ENCODE results near the gene ZXDA.
"Not testable (repeated sequence)": the region's sequence is repeated elsewhere in the genome, so short reads cannot be mapped to it uniquely, and the experiment has no call there.

The ZXDA gene
- total RNA-seq = 42.8 to 52.0 (median 43.0) reads per million in 3 donors

GRCh38 chrX:57910287-57910912, at the start of gene ZXDA:
ZXDA (minus strand) TSS chrX:57910458; CDS start chrX:57910420, 38 bp downstream.
- not testable (repeated sequence) for DNase-seq; H3K9me3 ChIP-seq (ENCODE audit: control insufficient read depth, low read length); H3K4me1 ChIP-seq (ENCODE audit: control insufficient read depth, insufficient read depth, low read length, poor library complexity, severe bottlenecking); H3K36me3 ChIP-seq (ENCODE audit: control insufficient read depth, insufficient read depth, low read length); H3K27me3 ChIP-seq (replicated peaks; ENCODE audit: control insufficient read depth, insufficient read depth, low read length, poor library complexity, severe bottlenecking)
- Histone ChIP-seq H3K4me3 (ENCODE audit: insufficient read depth, low read depth, low read length, poor library complexity, severe bottlenecking) (peak within 1 kb of the TSS; percentile 42), H3K27ac (ENCODE audit: insufficient read depth, low read length, poor library complexity, severe bottlenecking) (peak within 1 kb of the TSS; percentile 74)

DNA sequence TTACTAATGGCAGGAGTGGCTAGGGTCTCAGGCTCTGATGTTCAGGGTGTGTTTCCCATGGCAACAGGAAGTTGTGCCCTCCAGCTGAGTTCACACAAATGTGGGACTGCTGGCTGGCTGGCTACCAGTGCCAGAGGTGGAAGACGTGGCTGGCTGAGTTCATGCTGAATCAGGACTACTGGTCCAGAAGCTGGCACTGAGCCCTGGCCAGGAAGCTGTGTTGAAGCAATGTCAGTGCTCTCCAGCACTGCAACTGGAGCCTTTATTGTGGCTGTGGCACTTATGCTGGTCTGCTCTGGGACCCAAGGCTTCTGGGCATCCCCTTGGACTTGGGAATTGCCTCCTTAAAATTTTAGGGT, 42.0 kb upstream of the ZXDA start:
- no peaks in the 10 kb centered on the region for H3K27me3 ChIP-seq (replicated peaks; ENCODE audit: control insufficient read depth, insufficient read depth, low read length, poor library complexity, severe bottlenecking)
- no peaks in the 10 kb centered on the region for H3K36me3 ChIP-seq (ENCODE audit: control insufficient read depth, insufficient read depth, low read length)
- no peak overlapping the region for H3K27ac ChIP-seq (ENCODE audit: insufficient read depth, low read length, poor library complexity, severe bottlenecking)
- H3K4me3 ChIP-seq (ENCODE audit: insufficient read depth, low read depth, low read length, poor library complexity, severe bottlenecking) = no peak overlapping the region
- H3K4me1 ChIP-seq (ENCODE audit: control insufficient read depth, insufficient read depth, low read length, poor library complexity, severe bottlenecking) = no peaks in the 10 kb centered on the region
- DNase-seq = no peak
- no peaks in the 10 kb centered on the region for H3K9me3 ChIP-seq (ENCODE audit: control insufficient read depth, low read length)

- Histone ChIP-seq H3K4me3 (ENCODE audit: insufficient read depth, low read depth, low read length, poor library complexity, severe bottlenecking) (no peak overlapping the region), H3K9me3 (ENCODE audit: control insufficient read depth, low read length) (no peaks in the 10 kb centered on the region), H3K27ac (ENCODE audit: insufficient read depth, low read length, poor library complexity, severe bottlenecking) (no peak overlapping the region), H3K27me3 (replicated peaks; ENCODE audit: control insufficient read depth, insufficient read depth, low read length, poor library complexity, severe bottlenecking) (no peaks in the 10 kb centered on the region), H3K36me3 (ENCODE audit: control insufficient read depth, insufficient read depth, low read length) (no peaks in the 10 kb centered on the region), H3K4me1 (ENCODE audit: control insufficient read depth, insufficient read depth, low read length, poor library complexity, severe bottlenecking) (no peaks in the 10 kb centered on the region)
- no peak for DNase-seq
Measured at GRCh38 chrX:57951666-57952319, 41.5 kb upstream of the ZXDA start.

GRCh38 chrX:57933321-57933720, 23.1 kb upstream of the ZXDA start:
- Histone ChIP-seq H3K4me3 (ENCODE audit: insufficient read depth, low read depth, low read length, poor library complexity, severe bottlenecking) (no peak overlapping the region), H3K27me3 (replicated peaks; ENCODE audit: control insufficient read depth, insufficient read depth, low read length, poor library complexity, severe bottlenecking) (no peaks in the 10 kb centered on the region), H3K9me3 (ENCODE audit: control insufficient read depth, low read length) (no peaks in the 10 kb centered on the region), H3K36me3 (ENCODE audit: control insufficient read depth, insufficient read depth, low read length) (no peaks in the 10 kb centered on the region), H3K4me1 (ENCODE audit: control insufficient read depth, insufficient read depth, low read length, poor library complexity, severe bottlenecking) (no peaks in the 10 kb centered on the region), H3K27ac (ENCODE audit: insufficient read depth, low read length, poor library complexity, severe bottlenecking) (no peak overlapping the region)
- DNase-seq = no peak

DNA sequence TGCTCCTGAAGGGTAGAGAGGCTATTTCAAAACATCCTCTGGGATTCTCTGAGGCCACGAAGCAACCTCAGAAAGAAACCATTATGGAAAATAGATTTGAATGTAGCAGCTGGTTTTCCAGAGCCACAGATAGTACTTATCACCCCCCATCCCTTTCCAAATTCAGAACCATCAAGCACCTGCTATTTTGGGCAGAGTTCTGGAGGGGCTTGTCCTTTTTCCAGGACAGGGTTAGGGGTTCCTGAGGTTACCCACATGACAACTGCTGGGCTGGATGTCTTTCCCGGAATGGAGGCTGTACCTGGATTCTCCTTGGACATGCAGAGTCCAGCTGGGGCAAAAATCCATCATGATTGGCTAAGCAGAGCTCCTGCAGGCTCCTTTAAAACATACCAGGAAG, 22.0 kb upstream of the ZXDA start:
- Histone ChIP-seq H3K36me3 (ENCODE audit: control insufficient read depth, insufficient read depth, low read length) (no peaks in the 10 kb centered on the region), H3K4me1 (ENCODE audit: control insufficient read depth, insufficient read depth, low read length, poor library complexity, severe bottlenecking) (no peaks in the 10 kb centered on the region), H3K27ac (ENCODE audit: insufficient read depth, low read length, poor library complexity, severe bottlenecking) (no peak overlapping the region), H3K9me3 (ENCODE audit: control insufficient read depth, low read length) (no peaks in the 10 kb centered on the region), H3K4me3 (ENCODE audit: insufficient read depth, low read depth, low read length, poor library complexity, severe bottlenecking) (no peak overlapping the region), H3K27me3 (replicated peaks; ENCODE audit: control insufficient read depth, insufficient read depth, low read length, poor library complexity, severe bottlenecking) (no peaks in the 10 kb centered on the region)
- DNase-seq = no peak

GRCh38 chrX:57930051-57930450, 19.8 kb upstream of the ZXDA start:
- Histone ChIP-seq H3K27me3 (replicated peaks; ENCODE audit: control insufficient read depth, insufficient read depth, low read length, poor library complexity, severe bottlenecking) (no peaks in the 10 kb centered on the region), H3K36me3 (ENCODE audit: control insufficient read depth, insufficient read depth, low read length) (no peaks in the 10 kb centered on the region), H3K9me3 (ENCODE audit: control insufficient read depth, low read length) (no peaks in the 10 kb centered on the region), H3K27ac (ENCODE audit: insufficient read depth, low read length, poor library complexity, severe bottlenecking) (no peak overlapping the region), H3K4me1 (ENCODE audit: control insufficient read depth, insufficient read depth, low read length, poor library complexity, severe bottlenecking) (no peaks in the 10 kb centered on the region), H3K4me3 (ENCODE audit: insufficient read depth, low read depth, low read length, poor library complexity, severe bottlenecking) (no peak overlapping the region)
- no peak for DNase-seq

- no peaks in the 10 kb centered on the region for H3K27me3 ChIP-seq (replicated peaks; ENCODE audit: control insufficient read depth, insufficient read depth, low read length, poor library complexity, severe bottlenecking)
- no peaks in the 10 kb centered on the region for H3K9me3 ChIP-seq (ENCODE audit: control insufficient read depth, low read length)
- H3K36me3 ChIP-seq (ENCODE audit: control insufficient read depth, insufficient read depth, low read length) = no peaks in the 10 kb centered on the region
- H3K27ac ChIP-seq (ENCODE audit: insufficient read depth, low read length, poor library complexity, severe bottlenecking) = no peak overlapping the region
- H3K4me3 ChIP-seq (ENCODE audit: insufficient read depth, low read depth, low read length, poor library complexity, severe bottlenecking) = no peak overlapping the region
- H3K4me1 ChIP-seq (ENCODE audit: control insufficient read depth, insufficient read depth, low read length, poor library complexity, severe bottlenecking) = no peaks in the 10 kb centered on the region
- DNase-seq = no peak
Measured at GRCh38 chrX:57929373-57929772, 19.1 kb upstream of the ZXDA start.

DNA sequence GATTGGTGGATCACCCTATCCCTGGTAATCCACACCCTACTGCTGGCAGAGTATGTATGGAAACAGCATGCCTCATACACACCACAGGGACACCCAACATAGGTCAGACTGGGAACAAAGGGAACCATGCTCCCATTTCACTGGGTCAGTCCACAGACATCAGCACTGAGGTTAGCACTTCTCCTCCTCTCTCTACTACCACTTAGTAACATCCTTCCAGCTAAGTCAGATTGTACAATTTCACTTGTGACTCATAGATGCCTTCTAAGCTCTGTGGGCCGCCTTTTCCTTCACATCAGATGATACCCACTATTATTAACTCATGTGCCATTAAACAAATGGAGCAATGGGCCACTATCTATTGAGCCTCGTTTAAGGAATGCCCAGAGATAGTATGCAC, 15.5 kb upstream of the ZXDA start:
- H3K27me3 ChIP-seq (replicated peaks; ENCODE audit: control insufficient read depth, insufficient read depth, low read length, poor library complexity, severe bottlenecking) = no peaks in the 10 kb centered on the region
- no peak overlapping the region for H3K27ac ChIP-seq (ENCODE audit: insufficient read depth, low read length, poor library complexity, severe bottlenecking)
- H3K36me3 ChIP-seq (ENCODE audit: control insufficient read depth, insufficient read depth, low read length) = no peaks in the 10 kb centered on the region
- H3K4me3 ChIP-seq (ENCODE audit: insufficient read depth, low read depth, low read length, poor library complexity, severe bottlenecking) = no peak overlapping the region
- DNase-seq = no peak
- no peaks in the 10 kb centered on the region for H3K9me3 ChIP-seq (ENCODE audit: control insufficient read depth, low read length)
- no peaks in the 10 kb centered on the region for H3K4me1 ChIP-seq (ENCODE audit: control insufficient read depth, insufficient read depth, low read length, poor library complexity, severe bottlenecking)

DNA sequence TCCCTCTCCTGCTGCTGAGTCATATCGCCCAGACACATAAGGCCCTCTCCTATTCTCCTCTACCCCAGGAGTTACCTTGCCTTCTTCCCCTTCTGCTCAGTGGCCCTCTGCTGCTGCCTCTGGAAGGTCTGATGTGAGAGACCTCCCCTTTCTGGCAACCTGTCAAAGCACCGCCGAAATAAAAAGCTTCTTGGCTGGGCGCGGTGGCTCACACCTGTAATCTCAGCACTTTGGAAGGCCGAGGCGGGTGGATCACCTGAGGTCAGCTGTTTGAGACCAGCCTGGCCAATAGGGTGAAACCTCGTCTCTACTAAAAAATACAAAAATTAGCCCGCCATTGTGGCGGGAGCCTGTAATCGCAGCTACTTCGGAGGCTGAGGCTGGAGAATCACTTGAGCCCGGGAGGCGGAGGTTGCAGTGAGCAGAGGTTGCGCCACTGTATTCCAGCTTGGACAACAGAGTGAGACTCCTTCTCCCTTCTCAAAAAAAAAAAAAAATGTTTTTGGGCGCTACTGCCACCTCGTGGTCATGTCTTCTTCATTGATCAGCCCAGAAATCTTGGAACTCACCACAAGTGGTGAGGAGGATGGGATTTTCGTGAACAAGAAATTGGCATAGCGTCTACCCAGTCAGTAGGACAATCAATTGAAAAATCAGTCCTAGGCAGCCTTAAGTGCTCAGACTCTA, 8.6 kb upstream of the ZXDA start:
- DNase-seq = no peak
- H3K27me3 ChIP-seq (replicated peaks; ENCODE audit: control insufficient read depth, insufficient read depth, low read length, poor library complexity, severe bottlenecking) = no peaks in the 10 kb centered on the region
- H3K4me1 ChIP-seq (ENCODE audit: control insufficient read depth, insufficient read depth, low read length, poor library complexity, severe bottlenecking) = no peaks in the 10 kb centered on the region
- no peak overlapping the region for H3K4me3 ChIP-seq (ENCODE audit: insufficient read depth, low read depth, low read length, poor library complexity, severe bottlenecking)
- H3K36me3 ChIP-seq (ENCODE audit: control insufficient read depth, insufficient read depth, low read length) = no peaks in the 10 kb centered on the region
- H3K9me3 ChIP-seq (ENCODE audit: control insufficient read depth, low read length) = no peaks in the 10 kb centered on the region
- H3K27ac ChIP-seq (ENCODE audit: insufficient read depth, low read length, poor library complexity, severe bottlenecking) = no peak overlapping the region

DNA sequence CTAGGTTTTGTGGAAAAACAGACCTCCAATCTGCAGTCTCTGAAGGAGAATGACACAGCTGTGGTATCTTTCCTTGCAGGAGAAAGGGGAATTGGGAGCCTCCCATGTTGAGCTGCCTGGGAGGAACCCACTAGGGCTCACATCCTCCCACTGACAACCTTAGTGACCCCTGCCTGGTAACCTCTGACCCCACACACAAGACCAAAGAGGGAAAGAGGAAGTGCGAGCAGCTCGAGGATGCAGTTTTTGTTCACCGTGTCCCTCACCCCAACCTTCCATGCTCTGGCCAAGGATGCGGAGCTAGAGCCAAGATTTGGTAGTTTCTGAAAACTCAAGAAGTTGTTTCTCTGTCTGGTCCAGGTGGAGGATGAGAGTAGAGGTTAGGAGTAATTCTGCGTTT, 5.4 kb upstream of the ZXDA start:
- H3K27ac ChIP-seq (ENCODE audit: insufficient read depth, low read length, poor library complexity, severe bottlenecking) = no peak overlapping the region
- no peaks in the 10 kb centered on the region for H3K36me3 ChIP-seq (ENCODE audit: control insufficient read depth, insufficient read depth, low read length)
- H3K9me3 ChIP-seq (ENCODE audit: control insufficient read depth, low read length) = no peaks in the 10 kb centered on the region
- DNase-seq = no peak
- no peaks in the 10 kb centered on the region for H3K4me1 ChIP-seq (ENCODE audit: control insufficient read depth, insufficient read depth, low read length, poor library complexity, severe bottlenecking)
- no peak overlapping the region for H3K4me3 ChIP-seq (ENCODE audit: insufficient read depth, low read depth, low read length, poor library complexity, severe bottlenecking)
- H3K27me3 ChIP-seq (replicated peaks; ENCODE audit: control insufficient read depth, insufficient read depth, low read length, poor library complexity, severe bottlenecking) = no peaks in the 10 kb centered on the region
